ENCODE results near the gene PRDM16.

DNA sequence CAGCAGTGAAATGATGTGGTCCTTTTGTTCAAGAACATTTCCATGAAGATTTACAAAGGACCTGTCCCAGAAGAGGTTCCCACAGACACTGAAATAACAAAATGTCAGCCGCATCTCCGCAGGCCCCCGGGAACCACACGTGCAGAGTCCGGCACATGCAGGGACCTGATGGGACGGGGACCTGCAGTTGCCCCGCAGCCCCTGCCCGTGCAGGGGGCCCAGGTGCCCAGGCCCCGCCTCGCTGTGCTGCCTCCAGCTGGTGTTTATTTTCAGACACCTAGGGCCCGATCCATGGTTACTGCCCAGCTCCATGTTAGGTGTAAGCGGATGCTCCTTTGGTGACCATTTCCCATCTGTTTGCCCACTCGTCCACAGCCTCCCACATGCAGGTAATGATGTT lies 236.2 kb downstream of the PRDM16 start:
- TF ChIP-seq, protein P1, sequence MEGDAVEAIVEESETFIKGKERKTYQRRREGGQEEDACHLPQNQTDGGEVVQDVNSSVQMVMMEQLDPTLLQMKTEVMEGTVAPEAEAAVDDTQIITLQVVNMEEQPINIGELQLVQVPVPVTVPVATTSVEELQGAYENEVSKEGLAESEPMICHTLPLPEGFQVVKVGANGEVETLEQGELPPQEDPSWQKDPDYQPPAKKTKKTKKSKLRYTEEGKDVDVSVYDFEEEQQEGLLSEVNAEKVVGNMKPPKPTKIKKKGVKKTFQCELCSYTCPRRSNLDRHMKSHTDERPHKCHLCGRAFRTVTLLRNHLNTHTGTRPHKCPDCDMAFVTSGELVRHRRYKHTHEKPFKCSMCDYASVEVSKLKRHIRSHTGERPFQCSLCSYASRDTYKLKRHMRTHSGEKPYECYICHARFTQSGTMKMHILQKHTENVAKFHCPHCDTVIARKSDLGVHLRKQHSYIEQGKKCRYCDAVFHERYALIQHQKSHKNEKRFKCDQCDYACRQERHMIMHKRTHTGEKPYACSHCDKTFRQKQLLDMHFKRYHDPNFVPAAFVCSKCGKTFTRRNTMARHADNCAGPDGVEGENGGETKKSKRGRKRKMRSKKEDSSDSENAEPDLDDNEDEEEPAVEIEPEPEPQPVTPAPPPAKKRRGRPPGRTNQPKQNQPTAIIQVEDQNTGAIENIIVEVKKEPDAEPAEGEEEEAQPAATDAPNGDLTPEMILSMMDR (IDR thresholded peaks at IDR 0.05), result no peak
- TF ChIP-seq POLR2A (IDR thresholded peaks at IDR 0.05), result no peak
